Dermis blood vessel endothelial cell (primary cell): Measurements from ENCODE around the gene ZBTB17. TPM values are rescaled to one million over a fixed set of nuclear protein-coding genes. Genes with fewer than 3 reads are reported as not detected.
A peak's percentile ranks its signal among the peaks of the same experiment; 100 is the strongest.
"Not testable (repeated sequence)": the region's sequence is repeated elsewhere in the genome, so short reads cannot be mapped to it uniquely, and the experiment has no call there.

Experiments used
- DNase-seq: peaks from one replicate; pipeline ENCODE4 v3.0.0; 2010
- total RNA-seq: library from RNA; depleted of rRNA; stranded (reverse); fragments of >200 nt; gene quantifications from 2 replicates; pipeline ENCODE4 v1.2.3, GENCODE V29; 2014

ZBTB17 gene
- total RNA-seq, 1 donor from 2014 or later, result 49.7 TPM

GRCh38 chr1:15934211-15935055 is 41.5 kb downstream of the ZBTB17 start:
- DNase-seq, result no peak

GRCh38 chr1:15933684-15934083 is 42.2 kb downstream of the ZBTB17 start:
- DNase-seq, result no peak

- no peak for DNase-seq
Measured at GRCh38 chr1:15932612-15933011, 43.3 kb downstream of the ZBTB17 start.

GRCh38 chr1:15931884-15932283 is 44.0 kb downstream of the ZBTB17 start:
- DNase-seq, result no peak

GRCh38 chr1:15931401-15931800 is 44.5 kb downstream of the ZBTB17 start:
- no peak for DNase-seq

GRCh38 chr1:15928971-15929965 is 46.6 kb downstream of the ZBTB17 start:
- DNase-seq, result no peak

GRCh38 chr1:15926448-15926847 is 49.5 kb downstream of the ZBTB17 start:
- not testable (repeated sequence) for DNase-seq

- peak; percentile 62 for DNase-seq
Measured at GRCh38 chr1:15923241-15923640, 52.7 kb downstream of the ZBTB17 start.

- no peak for DNase-seq
Measured at GRCh38 chr1:15918962-15919715, 56.8 kb downstream of the ZBTB17 start.

- no peak for DNase-seq
Measured at GRCh38 chr1:15916916-15917315, 59.0 kb downstream of the ZBTB17 start.

GRCh38 chr1:15916417-15916816 is 59.5 kb downstream of the ZBTB17 start:
- DNase-seq, result no peak

GRCh38 chr1:15915991-15916390 is 59.9 kb downstream of the ZBTB17 start:
- no peak for DNase-seq

GRCh38 chr1:15913607-15914006 is 62.3 kb downstream of the ZBTB17 start:
- DNase-seq, result not testable (repeated sequence)

GRCh38 chr1:15911927-15912326 is 64.0 kb downstream of the ZBTB17 start:
- no peak for DNase-seq

GRCh38 chr1:15911141-15911540 is 64.8 kb downstream of the ZBTB17 start:
- no peak for DNase-seq

- DNase-seq, result no peak
Measured at GRCh38 chr1:15908597-15908996, 67.3 kb downstream of the ZBTB17 start.

- no peak for DNase-seq
Measured at GRCh38 chr1:15902882-15903281, 73.0 kb downstream of the ZBTB17 start.

GRCh38 chr1:15900662-15901279 is 75.1 kb downstream of the ZBTB17 start:
- no peak for DNase-seq

GRCh38 chr1:15899266-15899665 is 76.6 kb downstream of the ZBTB17 start:
- DNase-seq, result no peak

- DNase-seq, result not testable (repeated sequence)
Measured at GRCh38 chr1:15896841-15897610, 78.9 kb downstream of the ZBTB17 start.

GRCh38 chr1:15895233-15895632 is 80.7 kb downstream of the ZBTB17 start:
- no peak for DNase-seq
